PC-9 (cell line): Measurements from ENCODE around the gene TH.

Experiments used
- EZH2 ChIP-seq: fragments of 200-600 bp; sonication (generic); IDR thresholded peaks from 2 replicates; pipeline ENCODE4 v1.8.0; 2017; ENCODE audit warnings: antibody characterized with exemption, low read depth
- TF ChIP-seq, protein P1 (sequence below): fragments of 200-600 bp; sonication (generic); conservative IDR thresholded peaks from 2 replicates; pipeline ENCODE4 v1.6.1; 2017; ENCODE audit warnings: mixed run types, antibody characterized with exemption, mild to moderate bottlenecking, moderate library complexity

GRCh38 chr11:2209370-2209801, 37.8 kb upstream of the TH start:
- TF ChIP-seq, protein P1, sequence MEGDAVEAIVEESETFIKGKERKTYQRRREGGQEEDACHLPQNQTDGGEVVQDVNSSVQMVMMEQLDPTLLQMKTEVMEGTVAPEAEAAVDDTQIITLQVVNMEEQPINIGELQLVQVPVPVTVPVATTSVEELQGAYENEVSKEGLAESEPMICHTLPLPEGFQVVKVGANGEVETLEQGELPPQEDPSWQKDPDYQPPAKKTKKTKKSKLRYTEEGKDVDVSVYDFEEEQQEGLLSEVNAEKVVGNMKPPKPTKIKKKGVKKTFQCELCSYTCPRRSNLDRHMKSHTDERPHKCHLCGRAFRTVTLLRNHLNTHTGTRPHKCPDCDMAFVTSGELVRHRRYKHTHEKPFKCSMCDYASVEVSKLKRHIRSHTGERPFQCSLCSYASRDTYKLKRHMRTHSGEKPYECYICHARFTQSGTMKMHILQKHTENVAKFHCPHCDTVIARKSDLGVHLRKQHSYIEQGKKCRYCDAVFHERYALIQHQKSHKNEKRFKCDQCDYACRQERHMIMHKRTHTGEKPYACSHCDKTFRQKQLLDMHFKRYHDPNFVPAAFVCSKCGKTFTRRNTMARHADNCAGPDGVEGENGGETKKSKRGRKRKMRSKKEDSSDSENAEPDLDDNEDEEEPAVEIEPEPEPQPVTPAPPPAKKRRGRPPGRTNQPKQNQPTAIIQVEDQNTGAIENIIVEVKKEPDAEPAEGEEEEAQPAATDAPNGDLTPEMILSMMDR = no peak
- TF ChIP-seq EZH2 = no peak
